GM12891 (cell line): ENCODE results near the gene CREB5.

Source experiments
- PAX5 ChIP-seq: IDR thresholded peaks from 2 replicates; pipeline ENCODE4 v1.6.1; 2011; ENCODE audit warnings: low read length, moderate library complexity, mild to moderate bottlenecking; ENCODE audit not compliant: insufficient read depth, severe bottlenecking
- POLR2A ChIP-seq: IDR thresholded peaks from 2 replicates; pipeline ENCODE4 v1.6.1; 2011; ENCODE audit warnings: low read depth, low read length, control low read depth
- POLR2AphosphoS5 ChIP-seq: IDR thresholded peaks from 2 replicates; pipeline ENCODE4 v1.6.1; 2011; ENCODE audit warnings: low read depth, low read length, control low read depth
- POU2F2 ChIP-seq: IDR thresholded peaks from 2 replicates; pipeline ENCODE4 v1.6.1; 2011; ENCODE audit warnings: low read depth, mild to moderate bottlenecking, control low read depth, low read length, moderate library complexity
- TAF1 ChIP-seq: IDR thresholded peaks from 2 replicates; pipeline ENCODE4 v1.6.1; 2011; ENCODE audit warnings: low read depth, low read length, control low read depth

DNA sequence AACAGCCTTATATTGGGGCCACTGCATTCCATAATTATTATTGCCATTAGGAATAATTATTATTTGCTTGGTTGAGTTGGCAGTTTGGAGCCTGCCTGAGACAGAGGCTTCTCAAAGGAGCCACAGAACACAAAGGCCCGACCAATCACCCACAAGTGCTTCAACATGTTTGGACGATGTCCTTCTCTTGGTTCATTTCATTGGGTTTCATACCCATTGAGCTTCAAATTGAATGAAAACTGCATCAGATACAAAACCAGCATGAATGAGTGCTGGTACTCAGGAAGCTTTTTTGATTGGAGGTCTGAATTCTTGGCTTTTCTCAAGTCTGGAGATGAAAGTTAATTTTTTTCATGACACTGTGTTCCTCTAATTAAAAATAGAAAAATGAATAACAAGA lies 168.3 kb downstream of the CREB5 start:
- TF ChIP-seq PAX5 (no peak), TAF1 (no peak), POLR2AphosphoS5 (no peak), POLR2A (no peak; the same call in 1 of the 2 replicates), POU2F2 (no peak)
